Measurements from ENCODE around the gene NFIB. TPM values are rescaled to one million over a fixed set of nuclear protein-coding genes. Genes with fewer than 3 reads are reported as not detected.

NFIB gene
- total and polyA plus RNA-seq, 4 donors = 10.8 to 278 (median 88.6) TPM

DNA sequence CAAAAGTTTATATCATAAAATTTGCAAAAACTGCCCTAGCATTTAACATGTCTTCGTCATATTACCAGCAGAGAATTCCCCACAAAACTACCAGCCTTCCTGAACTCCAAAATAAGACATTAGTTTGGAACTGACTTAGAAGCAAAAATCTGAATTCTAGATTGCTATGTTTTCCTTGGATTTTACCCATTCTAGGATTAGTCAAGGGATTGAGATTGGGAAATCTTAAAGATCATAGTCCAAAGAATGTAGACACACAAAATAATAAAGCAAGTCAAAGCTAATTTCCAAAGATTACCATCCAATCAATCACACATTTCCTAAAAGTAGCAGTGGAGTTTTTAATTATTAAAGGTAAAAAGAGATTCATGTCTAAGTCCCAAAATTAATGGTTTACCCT lies 138.2 kb downstream of the NFIB start:
- WGBS, 2 donors = 4 to 10% methylated on average over 1 of the region's 1 CpG
- ATAC-seq (ENCODE audit: low FRiP score) (no peak), DNase-seq (no peak)
- H3K27me3 ChIP-seq (ENCODE audit: control insufficient read depth in 1 of 2, insufficient read depth in 2 of 2, low read length in 1 of 2) = no peaks in the 10 kb centered on the region
- H3K4me3 ChIP-seq (ENCODE audit: low read length in 2 of 2) = no peak overlapping the region
- no peaks in the 10 kb centered on the region for H3K9me3 ChIP-seq (ENCODE audit: control insufficient read depth, low read length)
- no peak overlapping the region for H3K27ac ChIP-seq (ENCODE audit: low read depth in 1 of 2, low read length in 2 of 2)
- intact Hi-C loops (cut with DNase I) = no loop called here
- peaks cover 0 to 2% of the 10 kb centered on the region in 2 donors for H3K4me1 ChIP-seq (ENCODE audit: control insufficient read depth in 1 of 2, insufficient read depth in 2 of 2, low read length in 2 of 2)
- no peaks in the 10 kb centered on the region for H3K36me3 ChIP-seq (ENCODE audit: control insufficient read depth in 1 of 2, insufficient read depth in 2 of 2, low read length in 1 of 2)

DNA sequence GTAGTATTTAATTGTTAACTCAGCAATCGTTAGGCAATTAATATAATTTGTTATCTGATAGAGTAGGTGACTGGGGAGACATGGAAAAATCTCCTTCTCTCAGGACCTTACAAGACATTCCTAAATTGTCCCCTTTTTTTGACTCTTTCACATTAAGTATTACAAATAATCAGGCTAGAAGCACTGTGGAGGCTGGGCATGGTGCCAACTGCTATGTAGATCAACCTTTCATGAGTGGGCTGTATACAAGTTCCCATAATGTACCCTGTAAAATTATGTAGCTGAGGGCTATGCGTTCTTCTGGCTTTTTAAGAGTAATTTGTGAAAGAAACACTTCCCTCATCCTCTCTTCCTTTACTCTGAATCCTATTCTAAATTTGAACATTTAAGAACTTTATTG lies 140.2 kb downstream of the NFIB start:
- no peaks in the 10 kb centered on the region for H3K27me3 ChIP-seq (ENCODE audit: control insufficient read depth in 1 of 2, insufficient read depth in 2 of 2, low read length in 1 of 2)
- no peak overlapping the region for H3K27ac ChIP-seq (ENCODE audit: low read depth in 1 of 2, low read length in 2 of 2)
- ATAC-seq (ENCODE audit: low FRiP score) (no peak), DNase-seq (peak in 1 of 2 donors; percentile 63)
- H3K9me3 ChIP-seq (ENCODE audit: control insufficient read depth, low read length) = no peaks in the 10 kb centered on the region
- 48 to 57% methylated on average over 2 of the region's 2 CpGs for WGBS, 2 donors
- intact Hi-C loops (cut with DNase I) = no loop called here
- no peak overlapping the region for H3K4me3 ChIP-seq (ENCODE audit: low read length in 2 of 2)
- H3K36me3 ChIP-seq (ENCODE audit: control insufficient read depth in 1 of 2, insufficient read depth in 2 of 2, low read length in 1 of 2) = no peaks in the 10 kb centered on the region
- peaks cover 2 to 5% of the 10 kb centered on the region in 2 donors for H3K4me1 ChIP-seq (ENCODE audit: control insufficient read depth in 1 of 2, insufficient read depth in 2 of 2, low read length in 2 of 2)

DNA sequence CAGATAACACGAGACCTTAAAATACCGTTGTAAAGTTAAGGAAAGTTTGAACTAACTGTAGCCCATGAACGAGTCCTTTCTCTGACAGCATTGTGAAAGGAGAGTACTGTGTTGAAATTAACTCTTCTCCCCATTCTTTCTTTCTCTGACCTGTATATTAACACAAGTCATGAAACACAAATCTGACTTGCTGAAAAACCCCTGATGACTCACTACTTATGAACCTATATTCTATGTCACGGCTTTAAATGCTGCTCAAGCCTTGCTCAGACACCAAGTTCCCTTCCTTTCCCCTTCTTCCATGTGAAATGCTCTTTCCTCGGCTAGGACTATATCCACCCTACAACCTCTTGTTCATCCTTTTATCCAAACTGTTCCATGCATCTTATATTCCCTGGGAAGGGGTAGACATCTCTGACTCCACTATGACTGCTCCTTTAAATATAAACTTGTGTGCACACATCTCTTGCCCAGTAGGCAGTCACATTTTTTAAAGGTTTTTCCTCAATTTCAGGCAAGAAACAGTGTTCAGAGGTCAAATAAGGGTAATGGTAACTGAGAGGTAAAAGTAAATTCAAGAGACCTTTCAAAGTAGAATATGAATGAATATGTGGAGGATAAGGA lies 142.9 kb downstream of the NFIB start:
- DNase-seq = no peak
- H3K9me3 ChIP-seq (ENCODE audit: control insufficient read depth, low read length) = no peaks in the 10 kb centered on the region
- H3K27me3 ChIP-seq (ENCODE audit: control insufficient read depth in 1 of 2, insufficient read depth in 2 of 2, low read length in 1 of 2) = no peaks in the 10 kb centered on the region
- no peak for ATAC-seq (ENCODE audit: low FRiP score)
- H3K27ac ChIP-seq (ENCODE audit: low read depth in 1 of 2, low read length in 2 of 2) = no peak overlapping the region
- no peak overlapping the region for H3K4me3 ChIP-seq (ENCODE audit: low read length in 2 of 2)
- intact Hi-C loops (cut with DNase I) = no loop called here
- no peaks in the 10 kb centered on the region for H3K36me3 ChIP-seq (ENCODE audit: control insufficient read depth in 1 of 2, insufficient read depth in 2 of 2, low read length in 1 of 2)
- WGBS, 2 donors = 59 to 60% methylated on average over 5 of the region's 5 CpGs
- peaks cover 2 to 3% of the 10 kb centered on the region in 2 donors for H3K4me1 ChIP-seq (ENCODE audit: control insufficient read depth in 1 of 2, insufficient read depth in 2 of 2, low read length in 2 of 2)

DNA sequence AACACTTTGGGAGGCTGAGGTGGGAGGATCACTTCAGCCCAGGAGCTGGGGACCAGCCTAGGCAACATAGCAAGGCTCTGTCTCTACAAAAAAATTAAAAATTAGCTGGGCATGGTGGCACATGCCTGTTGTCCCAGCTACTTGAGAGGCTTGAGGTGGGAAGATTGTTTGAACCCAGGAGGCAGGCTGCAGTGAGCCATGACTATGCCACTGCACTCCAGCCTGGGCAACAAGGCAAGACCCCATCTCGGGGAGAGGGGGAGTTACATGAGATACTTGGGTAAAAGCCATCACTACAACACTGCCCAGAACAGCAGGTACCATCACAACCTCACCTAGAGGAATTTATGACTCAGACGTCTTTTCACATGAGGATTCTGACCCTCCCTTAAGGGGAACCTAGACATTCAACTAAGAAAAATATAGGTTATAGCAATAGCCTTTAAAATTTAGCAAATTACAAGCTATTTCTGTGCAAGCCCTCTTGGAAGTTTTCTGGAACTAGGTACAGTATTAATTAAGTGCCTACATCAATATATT lies 143.5 kb downstream of the NFIB start:
- DNase-seq = no peak
- intact Hi-C loops (cut with DNase I) = no loop called here
- no peaks in the 10 kb centered on the region for H3K9me3 ChIP-seq (ENCODE audit: control insufficient read depth, low read length)
- peaks cover 2 to 3% of the 10 kb centered on the region in 2 donors for H3K4me1 ChIP-seq (ENCODE audit: control insufficient read depth in 1 of 2, insufficient read depth in 2 of 2, low read length in 2 of 2)
- H3K36me3 ChIP-seq (ENCODE audit: control insufficient read depth in 1 of 2, insufficient read depth in 2 of 2, low read length in 1 of 2) = no peaks in the 10 kb centered on the region
- no peak overlapping the region for H3K27ac ChIP-seq (ENCODE audit: low read depth in 1 of 2, low read length in 2 of 2)
- no peaks in the 10 kb centered on the region for H3K27me3 ChIP-seq (ENCODE audit: control insufficient read depth in 1 of 2, insufficient read depth in 2 of 2, low read length in 1 of 2)
- ATAC-seq (ENCODE audit: low FRiP score) = no peak
- WGBS, 2 donors = 67 to 75% methylated on average over 2 of the region's 2 CpGs
- H3K4me3 ChIP-seq (ENCODE audit: low read length in 2 of 2) = no peak overlapping the region

DNA sequence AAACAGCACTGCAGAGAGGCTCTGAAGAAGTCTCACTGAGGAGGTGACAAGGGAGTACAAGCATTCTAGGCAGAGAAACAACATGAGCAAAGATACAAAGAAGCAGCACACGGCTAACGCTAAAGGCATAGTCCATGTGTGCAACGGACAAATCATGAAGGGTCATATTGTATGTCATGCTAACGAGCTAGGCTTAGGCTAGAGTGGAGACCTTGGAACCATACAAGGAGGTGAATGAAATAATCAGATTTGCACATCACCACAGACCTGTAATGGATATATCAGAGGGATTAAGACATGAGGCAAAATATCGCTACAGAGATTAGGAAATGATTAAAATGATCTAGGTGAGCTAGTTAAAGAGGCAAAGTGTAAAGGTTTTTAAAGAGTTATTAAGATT lies 145.6 kb downstream of the NFIB start:
- ATAC-seq (ENCODE audit: low FRiP score) = no peak
- no peak overlapping the region for H3K27ac ChIP-seq (ENCODE audit: low read depth in 1 of 2, low read length in 2 of 2)
- H3K27me3 ChIP-seq (ENCODE audit: control insufficient read depth in 1 of 2, insufficient read depth in 2 of 2, low read length in 1 of 2) = no peaks in the 10 kb centered on the region
- no peaks in the 10 kb centered on the region for H3K9me3 ChIP-seq (ENCODE audit: control insufficient read depth, low read length)
- intact Hi-C loops (cut with DNase I) = no loop called here
- no peaks in the 10 kb centered on the region for H3K36me3 ChIP-seq (ENCODE audit: control insufficient read depth in 1 of 2, insufficient read depth in 2 of 2, low read length in 1 of 2)
- WGBS, 2 donors = 93 to 94% methylated on average over 5 of the region's 5 CpGs
- H3K4me1 ChIP-seq (ENCODE audit: control insufficient read depth in 1 of 2, insufficient read depth in 2 of 2, low read length in 2 of 2) = peaks cover 3 to 5% of the 10 kb centered on the region in 2 donors
- no peak overlapping the region for H3K4me3 ChIP-seq (ENCODE audit: low read length in 2 of 2)
- no peak for DNase-seq

DNA sequence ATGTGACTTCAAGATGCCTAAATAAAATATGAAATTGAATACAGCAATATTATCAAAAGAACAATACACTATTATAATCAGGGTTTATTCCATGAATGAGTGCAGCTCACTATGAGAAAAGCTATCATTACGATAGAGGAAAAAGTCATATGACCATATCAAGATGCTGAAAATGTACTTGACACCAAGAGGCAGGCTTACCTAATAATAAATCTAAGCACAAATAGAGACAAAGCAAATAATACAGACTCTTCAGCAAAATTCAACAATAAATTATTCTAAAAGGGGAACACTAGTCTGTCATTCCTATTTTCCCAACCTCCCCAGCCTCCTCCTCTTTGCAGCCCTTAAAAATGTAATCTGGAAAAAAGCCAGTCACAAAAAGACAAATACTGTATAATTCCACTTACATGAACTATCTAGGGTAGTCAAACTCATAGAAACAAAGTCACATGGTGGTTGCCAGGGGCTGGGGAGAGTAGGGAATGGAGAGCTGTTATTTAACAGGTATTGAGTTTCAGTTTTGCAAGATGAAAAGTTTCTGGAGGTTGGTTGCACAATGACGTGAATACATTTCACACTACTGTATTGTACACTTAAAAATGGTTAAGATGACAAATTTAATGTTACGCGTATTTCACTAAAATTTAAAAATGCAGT lies 148.4 kb downstream of the NFIB start:
- intact Hi-C loops (cut with DNase I) = no loop called here
- H3K4me3 ChIP-seq (ENCODE audit: low read length in 2 of 2) = no peak overlapping the region
- no peaks in the 10 kb centered on the region for H3K36me3 ChIP-seq (ENCODE audit: control insufficient read depth in 1 of 2, insufficient read depth in 2 of 2, low read length in 1 of 2)
- no peak for DNase-seq
- no peaks in the 10 kb centered on the region for H3K9me3 ChIP-seq (ENCODE audit: control insufficient read depth, low read length)
- peaks cover 3 to 4% of the 10 kb centered on the region in 2 donors for H3K4me1 ChIP-seq (ENCODE audit: control insufficient read depth in 1 of 2, insufficient read depth in 2 of 2, low read length in 2 of 2)
- no peaks in the 10 kb centered on the region for H3K27me3 ChIP-seq (ENCODE audit: control insufficient read depth in 1 of 2, insufficient read depth in 2 of 2, low read length in 1 of 2)
- 73 to 76% methylated on average over 4 of the region's 4 CpGs for WGBS, 2 donors
- H3K27ac ChIP-seq (ENCODE audit: low read depth in 1 of 2, low read length in 2 of 2) = no peak overlapping the region
- ATAC-seq (ENCODE audit: low FRiP score) = no peak

DNA sequence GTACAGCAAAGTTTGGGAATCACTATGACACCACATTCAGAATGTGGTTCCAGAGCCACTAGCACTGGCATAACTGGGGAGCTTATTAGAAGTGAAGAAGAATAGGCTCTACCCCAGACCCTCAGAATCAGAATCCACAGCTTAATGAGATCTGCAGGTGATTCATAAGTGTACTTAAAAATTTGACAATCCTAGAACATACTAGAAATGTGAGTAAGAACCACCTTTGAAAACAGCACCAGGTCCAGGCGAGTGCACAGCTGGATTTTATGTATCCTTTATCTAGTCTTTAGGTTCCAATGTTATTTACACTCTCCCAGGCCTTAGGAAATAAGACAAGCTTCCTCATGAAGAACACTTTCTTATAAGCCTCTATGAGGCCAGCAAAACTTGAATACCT lies 149.0 kb downstream of the NFIB start:
- no peak for ATAC-seq (ENCODE audit: low FRiP score)
- no peak overlapping the region for H3K4me3 ChIP-seq (ENCODE audit: low read length in 2 of 2)
- H3K27ac ChIP-seq (ENCODE audit: low read depth in 1 of 2, low read length in 2 of 2) = no peak overlapping the region
- no peaks in the 10 kb centered on the region for H3K27me3 ChIP-seq (ENCODE audit: control insufficient read depth in 1 of 2, insufficient read depth in 2 of 2, low read length in 1 of 2)
- peaks cover 2 to 3% of the 10 kb centered on the region in 2 donors for H3K4me1 ChIP-seq (ENCODE audit: control insufficient read depth in 1 of 2, insufficient read depth in 2 of 2, low read length in 2 of 2)
- WGBS, 2 donors = 89 to 94% methylated on average over 1 of the region's 1 CpG
- no peak for DNase-seq
- intact Hi-C loops (cut with DNase I) = no loop called here
- H3K36me3 ChIP-seq (ENCODE audit: control insufficient read depth in 1 of 2, insufficient read depth in 2 of 2, low read length in 1 of 2) = no peaks in the 10 kb centered on the region
- H3K9me3 ChIP-seq (ENCODE audit: control insufficient read depth, low read length) = no peaks in the 10 kb centered on the region

DNA sequence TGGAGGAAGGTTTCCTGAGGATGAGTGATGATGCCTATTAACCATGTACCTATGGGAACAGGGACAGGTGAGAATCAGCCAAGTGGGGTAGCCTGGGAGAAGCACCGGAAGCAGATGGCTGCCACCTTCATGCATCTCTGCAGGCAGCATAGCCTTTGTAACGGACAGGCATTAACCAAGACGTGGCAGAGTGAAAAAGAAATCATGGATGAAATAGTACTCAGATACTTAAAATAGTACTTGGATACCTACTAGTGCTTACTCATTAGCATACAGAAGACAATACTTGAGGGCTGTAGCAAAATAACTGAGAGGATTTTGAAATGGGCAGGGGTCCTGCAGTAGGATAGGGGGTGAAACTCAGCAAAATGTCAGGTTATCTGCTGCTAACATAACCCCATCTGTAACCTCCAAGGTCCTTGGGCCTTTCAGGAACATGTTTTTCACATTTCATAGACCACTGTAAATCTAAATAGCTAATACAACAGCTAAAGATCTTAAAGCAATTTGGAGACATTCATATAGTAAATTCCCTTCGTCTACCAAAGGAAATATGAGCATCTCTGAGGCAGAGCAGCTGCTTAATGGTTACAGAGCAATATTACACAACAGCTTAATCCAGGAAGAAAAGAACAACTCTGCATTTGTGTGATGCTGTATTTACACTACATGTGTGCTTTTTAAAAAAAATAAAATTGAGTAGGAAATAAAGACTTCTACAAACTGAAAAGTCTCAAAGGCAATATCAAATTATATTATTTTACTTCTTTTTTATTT lies 154.3 kb downstream of the NFIB start:
- 61% methylated on average over 4 of the region's 4 CpGs for WGBS, 2 donors
- Histone ChIP-seq H3K27ac (ENCODE audit: low read depth in 1 of 2, low read length in 2 of 2) (no peak overlapping the region), H3K36me3 (ENCODE audit: control insufficient read depth in 1 of 2, insufficient read depth in 2 of 2, low read length in 1 of 2) (no peaks in the 10 kb centered on the region), H3K4me1 (ENCODE audit: control insufficient read depth in 1 of 2, insufficient read depth in 2 of 2, low read length in 2 of 2) (peaks cover 2% of the 10 kb centered on the region in 2 donors), H3K27me3 (ENCODE audit: control insufficient read depth in 1 of 2, insufficient read depth in 2 of 2, low read length in 1 of 2) (no peaks in the 10 kb centered on the region), H3K4me3 (ENCODE audit: low read length in 2 of 2) (no peak overlapping the region), H3K9me3 (ENCODE audit: control insufficient read depth, low read length) (no peaks in the 10 kb centered on the region)
- ATAC-seq (ENCODE audit: low FRiP score) = no peak
- intact Hi-C loops (cut with DNase I) = no loop called here
- DNase-seq = no peak

Measured in aorta (tissue), 5 donors.